A549 (cell line): ENCODE data around the gene EDNRA. TPM values are rescaled to one million over a fixed set of nuclear protein-coding genes. Genes with fewer than 3 reads are reported as not detected.

Experiments
- ATAC-seq, 2 experiments: fragments of 200-7000 bp in 1 of 2; fragments of >200 bp in 1 of 2; cut with Nextera tagmentation in 1 of 2; cut with Tn5 transposase in 1 of 2; 3 replicates each; pipeline versions ENCODE4 v1.8.0 to v1.9.1; 2018 to 2020; ENCODE audit warnings: mild to moderate bottlenecking in 1 of 2, moderate library complexity in 1 of 2
- CTCF ChIA-PET: fragments of 300-600 bp; sonication (Branson Sonifier 250); formaldehyde crosslinking; extraction: SDS; loops from one replicate; lab custom pipeline; 2021; ENCODE audit warnings: antibody characterized with exemption, inconsistent platforms; lab: Yijun Ruan, JAX
- POLR2A ChIA-PET: fragments of 350-600 bp; formaldehyde crosslinking; extraction: SDS; loops from one replicate; lab custom pipeline; 2021; ENCODE audit warnings: antibody characterized with exemption, inconsistent platforms; lab: Yijun Ruan, JAX
- DNase-seq, 2 experiments: peaks; one replicate each; pipeline versions ENCODE4 v3.0.0 to v3.0.0-alpha.2; 2011 to 2016; ENCODE audit warnings: low read depth in 1 of 2, low spot score in 1 of 2
- FAIRE-seq: peaks from 2 replicates; lab custom pipeline; 2011; peaks lifted over from hg19 to GRCh38; lab: Jason Lieb, UNC
- H3K27ac ChIP-seq, 2 experiments: fragments of >200 bp; sonication (Bioruptor Twin); formaldehyde crosslinking; 3 replicates each; pipeline ENCODE4 v1.5.1; 2016 to 2017
- H3K4me1 ChIP-seq: fragments of >200 bp; sonication (Bioruptor Twin); formaldehyde crosslinking; 3 replicates; pipeline ENCODE4 v1.6.1; 2016
- H3K4me2 ChIP-seq: fragments of >200 bp; sonication (Bioruptor Twin); formaldehyde crosslinking; 3 replicates; pipeline ENCODE4 v1.6.1; 2016
- H3K4me3 ChIP-seq: fragments of >200 bp; sonication (Bioruptor Twin); formaldehyde crosslinking; 3 replicates; pipeline ENCODE4 v1.5.1; 2016
- H3K9me3 ChIP-seq: fragments of >200 bp; sonication (Bioruptor Twin); formaldehyde crosslinking; 3 replicates; pipeline ENCODE4 v1.6.1; 2016
- CBX2 ChIP-seq: fragments of 200-600 bp; sonication (generic); IDR thresholded peaks from 2 replicates; pipeline ENCODE4 v1.6.1; 2016; ENCODE audit warnings: low read depth, mild to moderate bottlenecking, borderline replicate concordance
- CBX8 ChIP-seq: fragments of 200-600 bp; sonication (generic); IDR thresholded peaks from 2 replicates; pipeline ENCODE4 v1.6.1; 2016
- CEBPB ChIP-seq, 2 experiments: fragments of >200 bp in 1 of 2; sonication (Bioruptor Twin) in 1 of 2; formaldehyde crosslinking in 1 of 2; IDR thresholded peaks; 2 replicates each; pipeline ENCODE4 v1.6.1; 2012 to 2016
- CHD4 ChIP-seq: fragments of 200-600 bp; sonication (generic); IDR thresholded peaks from 2 replicates; pipeline ENCODE4 v1.6.1; 2016; ENCODE audit warnings: antibody characterized with exemption, mild to moderate bottlenecking, borderline replicate concordance
- EHMT2 ChIP-seq: fragments of 200-600 bp; sonication (generic); IDR thresholded peaks from 2 replicates; pipeline ENCODE4 v1.6.1; 2016; ENCODE audit warnings: antibody characterized with exemption, low read depth, mild to moderate bottlenecking, moderate library complexity
- FOSL2 ChIP-seq, 2 experiments: fragments of 450-650 bp in 1 of 2; fragments of >200 bp in 1 of 2; sonication (Bioruptor Twin) in 1 of 2; formaldehyde crosslinking; IDR thresholded peaks; 2 replicates each; pipeline versions ENCODE4 v1.5.0 to v1.6.1; 2016 to 2020; ENCODE audit warnings: mild to moderate bottlenecking in 1 of 2, moderate library complexity in 1 of 2
- FOXS1 ChIP-seq: fragments of 250-450 bp; sonication (Bioruptor Pico); IDR thresholded peaks from 2 replicates; pipeline ENCODE4 v1.5.0; 2020; ENCODE audit warnings: mild to moderate bottlenecking, moderate library complexity
- HOXB13 ChIP-seq: fragments of 250-450 bp; sonication (Bioruptor Pico); IDR thresholded peaks from 2 replicates; pipeline ENCODE4 v1.5.0; 2020; ENCODE audit warnings: low read depth, mild to moderate bottlenecking, moderate library complexity
- KDM1A ChIP-seq: fragments of 200-600 bp; sonication (generic); IDR thresholded peaks from 2 replicates; pipeline ENCODE4 v1.6.1; 2016; ENCODE audit warnings: low read depth, mild to moderate bottlenecking
- MAFK ChIP-seq: fragments of 450-650 bp; IDR thresholded peaks from 2 replicates; pipeline ENCODE4 v1.6.1; 2014; ENCODE audit not compliant: partially characterized antibody
- MAX ChIP-seq: IDR thresholded peaks from 2 replicates; pipeline ENCODE4 v1.6.1; 2012
- POLR2AphosphoS2 ChIP-seq: conservative IDR thresholded peaks from 2 replicates; pipeline ENCODE4 v1.6.1; 2012; ENCODE audit warnings: low read length, improper control_type of control experiment, inconsistent platforms
- RAD21 ChIP-seq, 2 experiments: fragments of >200 bp in 1 of 2; sonication (Bioruptor Twin) in 1 of 2; formaldehyde crosslinking in 1 of 2; IDR thresholded peaks in 1 of 2; conservative IDR thresholded peaks in 1 of 2; 2 replicates in 1 of 2; 3 replicates in 1 of 2; pipeline ENCODE4 v1.6.1; 2012 to 2018; ENCODE audit warnings: inconsistent platforms in 1 of 2
- ZC3H11A ChIP-seq: fragments of 450-650 bp; IDR thresholded peaks from 2 replicates; pipeline ENCODE4 v1.6.1; 2014; ENCODE audit warnings: antibody characterized with exemption, mild to moderate bottlenecking
- ZNF302 ChIP-seq: fragments of 250-450 bp; sonication (Bioruptor Pico); IDR thresholded peaks from 2 replicates; pipeline ENCODE4 v1.9.0; 2021; ENCODE audit warnings: inconsistent platforms, mild to moderate bottlenecking, moderate library complexity
- ZSCAN20 ChIP-seq: fragments of 250-450 bp; sonication (Bioruptor Pico); IDR thresholded peaks from 2 replicates; pipeline ENCODE4 v1.8.0; 2022; ENCODE audit warnings: mild to moderate bottlenecking, moderate library complexity
- WGBS: methylation state at CpG from one replicate; pipeline ENCODE4 v1.1.6; 2017; ENCODE audit errors: missing lambda C conversion rate; 5-methylcytosine and 5-hydroxymethylcytosine counted together
- polyA plus RNA-seq, 4 experiments: library from polyadenylated mRNA; depleted of rRNA in 3 of 4; stranded (reverse); fragments of >200 nt; fragmentation: RNase III in 1 of 4; extraction: RNeasy Plus Mini Kit Qiagen cat#74134 plus additional on column Dnase treatment in 1 of 4; gene quantifications; 2 replicates in 3 of 4; 3 replicates in 1 of 4; pipeline ENCODE4 v1.2.3, GENCODE V29; 2011 to 2017
- TF ChIP-seq, protein P1 (sequence below): IDR thresholded peaks from 2 replicates; pipeline ENCODE4 v1.6.1; 2012
- TF ChIP-seq, protein P2 (sequence below): fragments of 150-350 bp; IDR thresholded peaks from 2 replicates; pipeline ENCODE4 v1.6.1; 2014; ENCODE audit warnings: low read depth, mild to moderate bottlenecking, low read length
- TF ChIP-seq, protein P3 (sequence below): fragments of 250-450 bp; sonication (Bioruptor Pico); IDR thresholded peaks from 2 replicates; pipeline ENCODE4 v1.5.0; 2021; ENCODE audit warnings: mild to moderate bottlenecking, moderate library complexity, borderline replicate concordance
- TF ChIP-seq, protein P4 (sequence below): fragments of >200 bp; sonication (Bioruptor Twin); formaldehyde crosslinking; IDR thresholded peaks from 2 replicates; pipeline ENCODE4 v1.6.1; 2016
- TF ChIP-seq, protein P5 (sequence below): fragments of 200-600 bp; sonication (generic); IDR thresholded peaks from 2 replicates; pipeline ENCODE4 v1.6.1; 2016; ENCODE audit warnings: antibody characterized with exemption, mild to moderate bottlenecking, moderate library complexity

The EDNRA gene
- polyA plus RNA-seq, 2 of the 4 experiments (the other 2 are of a cell fraction): 0.09 to 0.40 TPM

- CTCF ChIA-PET: no interaction called here
- Histone ChIP-seq H3K4me3 (no peak overlapping the region), H3K4me2 (no peak overlapping the region), H3K27ac (no peak overlapping the region), H3K9me3 (no peaks in the 10 kb centered on the region), H3K4me1 (no peaks in the 10 kb centered on the region)
- no peak for FAIRE-seq
- 59% methylated on average over 2 of the region's 2 CpGs for WGBS
- POLR2A ChIA-PET: no interaction called here
- no peak for ATAC-seq
- TF ChIP-seq FOXS1 (CRISPR knock-in tag) (no peak), RAD21 (conservative IDR thresholded peaks at IDR 0.05 in 1 of 2, IDR thresholded peaks at IDR 0.05 in 1 of 2) (no peak), POLR2AphosphoS2 (no peak), CBX2 (no peak), MAFK (no peak), CBX8 (no peak), MAX (no peak), ZC3H11A (no peak), ZSCAN20 (CRISPR knock-in tag) (no peak), FOSL2 (IDR thresholded peaks at IDR 0.05) (no peak), FOSL2 (CRISPR knock-in tag; IDR thresholded peaks at IDR 0.05) (no peak), KDM1A (no peak), ZNF302 (CRISPR knock-in tag) (no peak), CEBPB (IDR thresholded peaks at IDR 0.05) (no peak), HOXB13 (no peak), CHD4 (no peak), EHMT2 (no peak)
- TF ChIP-seq, protein P1, sequence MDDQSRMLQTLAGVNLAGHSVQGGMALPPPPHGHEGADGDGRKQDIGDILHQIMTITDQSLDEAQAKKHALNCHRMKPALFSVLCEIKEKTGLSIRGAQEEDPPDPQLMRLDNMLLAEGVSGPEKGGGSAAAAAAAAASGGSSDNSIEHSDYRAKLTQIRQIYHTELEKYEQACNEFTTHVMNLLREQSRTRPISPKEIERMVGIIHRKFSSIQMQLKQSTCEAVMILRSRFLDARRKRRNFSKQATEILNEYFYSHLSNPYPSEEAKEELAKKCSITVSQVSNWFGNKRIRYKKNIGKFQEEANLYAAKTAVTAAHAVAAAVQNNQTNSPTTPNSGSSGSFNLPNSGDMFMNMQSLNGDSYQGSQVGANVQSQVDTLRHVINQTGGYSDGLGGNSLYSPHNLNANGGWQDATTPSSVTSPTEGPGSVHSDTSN: no peak
- TF ChIP-seq, protein P2, sequence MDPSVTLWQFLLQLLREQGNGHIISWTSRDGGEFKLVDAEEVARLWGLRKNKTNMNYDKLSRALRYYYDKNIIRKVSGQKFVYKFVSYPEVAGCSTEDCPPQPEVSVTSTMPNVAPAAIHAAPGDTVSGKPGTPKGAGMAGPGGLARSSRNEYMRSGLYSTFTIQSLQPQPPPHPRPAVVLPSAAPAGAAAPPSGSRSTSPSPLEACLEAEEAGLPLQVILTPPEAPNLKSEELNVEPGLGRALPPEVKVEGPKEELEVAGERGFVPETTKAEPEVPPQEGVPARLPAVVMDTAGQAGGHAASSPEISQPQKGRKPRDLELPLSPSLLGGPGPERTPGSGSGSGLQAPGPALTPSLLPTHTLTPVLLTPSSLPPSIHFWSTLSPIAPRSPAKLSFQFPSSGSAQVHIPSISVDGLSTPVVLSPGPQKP: no peak
- TF ChIP-seq, protein P3, sequence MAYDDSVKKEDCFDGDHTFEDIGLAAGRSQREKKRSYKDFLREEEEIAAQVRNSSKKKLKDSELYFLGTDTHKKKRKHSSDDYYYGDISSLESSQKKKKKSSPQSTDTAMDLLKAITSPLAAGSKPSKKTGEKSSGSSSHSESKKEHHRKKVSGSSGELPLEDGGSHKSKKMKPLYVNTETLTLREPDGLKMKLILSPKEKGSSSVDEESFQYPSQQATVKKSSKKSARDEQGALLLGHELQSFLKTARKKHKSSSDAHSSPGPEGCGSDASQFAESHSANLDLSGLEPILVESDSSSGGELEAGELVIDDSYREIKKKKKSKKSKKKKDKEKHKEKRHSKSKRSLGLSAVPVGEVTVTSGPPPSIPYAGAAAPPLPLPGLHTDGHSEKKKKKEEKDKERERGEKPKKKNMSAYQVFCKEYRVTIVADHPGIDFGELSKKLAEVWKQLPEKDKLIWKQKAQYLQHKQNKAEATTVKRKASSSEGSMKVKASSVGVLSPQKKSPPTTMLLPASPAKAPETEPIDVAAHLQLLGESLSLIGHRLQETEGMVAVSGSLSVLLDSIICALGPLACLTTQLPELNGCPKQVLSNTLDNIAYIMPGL (CRISPR knock-in tag): no peak
- TF ChIP-seq, protein P4, sequence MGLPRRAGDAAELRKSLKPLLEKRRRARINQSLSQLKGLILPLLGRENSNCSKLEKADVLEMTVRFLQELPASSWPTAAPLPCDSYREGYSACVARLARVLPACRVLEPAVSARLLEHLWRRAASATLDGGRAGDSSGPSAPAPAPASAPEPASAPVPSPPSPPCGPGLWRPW: no peak
- no peak for DNase-seq
Observed at GRCh38 chr4:147482281-147482680, 1.4 kb downstream of the EDNRA start.

DNA sequence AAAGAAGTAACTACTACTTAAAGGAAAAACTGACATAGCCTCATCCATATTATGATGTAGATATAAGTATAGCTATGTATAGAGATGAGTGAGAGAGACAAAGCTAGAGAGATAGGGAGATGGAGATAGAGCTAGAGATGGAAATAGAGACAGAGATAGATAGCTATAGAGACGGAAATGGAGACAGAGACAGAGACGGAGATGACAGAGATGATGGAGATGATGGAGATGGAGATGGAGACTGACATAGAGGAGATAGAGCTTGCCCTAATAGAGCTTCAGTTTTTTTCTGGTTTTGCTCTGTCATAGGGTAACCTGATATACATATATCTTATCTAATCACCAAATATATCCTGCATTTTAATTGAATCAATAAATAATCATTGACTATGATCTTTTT is 4.3 kb downstream of the EDNRA start:
- FAIRE-seq (no peak), ATAC-seq (no peak), DNase-seq (no peak)
- TF ChIP-seq CBX8: no peak
- TF ChIP-seq, protein P5, sequence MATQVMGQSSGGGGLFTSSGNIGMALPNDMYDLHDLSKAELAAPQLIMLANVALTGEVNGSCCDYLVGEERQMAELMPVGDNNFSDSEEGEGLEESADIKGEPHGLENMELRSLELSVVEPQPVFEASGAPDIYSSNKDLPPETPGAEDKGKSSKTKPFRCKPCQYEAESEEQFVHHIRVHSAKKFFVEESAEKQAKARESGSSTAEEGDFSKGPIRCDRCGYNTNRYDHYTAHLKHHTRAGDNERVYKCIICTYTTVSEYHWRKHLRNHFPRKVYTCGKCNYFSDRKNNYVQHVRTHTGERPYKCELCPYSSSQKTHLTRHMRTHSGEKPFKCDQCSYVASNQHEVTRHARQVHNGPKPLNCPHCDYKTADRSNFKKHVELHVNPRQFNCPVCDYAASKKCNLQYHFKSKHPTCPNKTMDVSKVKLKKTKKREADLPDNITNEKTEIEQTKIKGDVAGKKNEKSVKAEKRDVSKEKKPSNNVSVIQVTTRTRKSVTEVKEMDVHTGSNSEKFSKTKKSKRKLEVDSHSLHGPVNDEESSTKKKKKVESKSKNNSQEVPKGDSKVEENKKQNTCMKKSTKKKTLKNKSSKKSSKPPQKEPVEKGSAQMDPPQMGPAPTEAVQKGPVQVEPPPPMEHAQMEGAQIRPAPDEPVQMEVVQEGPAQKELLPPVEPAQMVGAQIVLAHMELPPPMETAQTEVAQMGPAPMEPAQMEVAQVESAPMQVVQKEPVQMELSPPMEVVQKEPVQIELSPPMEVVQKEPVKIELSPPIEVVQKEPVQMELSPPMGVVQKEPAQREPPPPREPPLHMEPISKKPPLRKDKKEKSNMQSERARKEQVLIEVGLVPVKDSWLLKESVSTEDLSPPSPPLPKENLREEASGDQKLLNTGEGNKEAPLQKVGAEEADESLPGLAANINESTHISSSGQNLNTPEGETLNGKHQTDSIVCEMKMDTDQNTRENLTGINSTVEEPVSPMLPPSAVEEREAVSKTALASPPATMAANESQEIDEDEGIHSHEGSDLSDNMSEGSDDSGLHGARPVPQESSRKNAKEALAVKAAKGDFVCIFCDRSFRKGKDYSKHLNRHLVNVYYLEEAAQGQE: no peak
- TF ChIP-seq KDM1A: no peak
- Histone ChIP-seq H3K4me2 (no peak overlapping the region), H3K27ac (no peak overlapping the region), H3K4me3 (no peak overlapping the region), H3K4me1 (no peaks in the 10 kb centered on the region), H3K9me3 (no peaks in the 10 kb centered on the region)
- WGBS: 83% methylated on average over 2 of the region's 2 CpGs
- ChIA-PET POLR2A (no interaction called here), CTCF (interaction anchor here (1.1 to 1.2 kb wide), 2 partner anchors 13 to 16 kb away, joined by 3 to 4 read pairs; no protein-coding TSS in a partner anchor)
